IPS-15b (cell line): Measurements from ENCODE around the gene GNB3.
A peak's percentile ranks its signal among the peaks of the same experiment; 100 is the strongest.
"Not testable (repeated sequence)": the region's sequence is repeated elsewhere in the genome, so short reads cannot be mapped to it uniquely, and the experiment has no call there.

Experiments used
- H3K27me3 ChIP-seq: one replicate; pipeline ENCODE4 v1.6.1; 2013; ENCODE audit warnings: low read length; ENCODE audit not compliant: control insufficient read depth, insufficient read depth
- H3K36me3 ChIP-seq: one replicate; pipeline ENCODE4 v1.6.1; 2013; ENCODE audit warnings: low read length; ENCODE audit not compliant: control insufficient read depth, insufficient read depth
- H3K4me1 ChIP-seq: one replicate; pipeline ENCODE4 v1.6.1; 2013; ENCODE audit warnings: mild to moderate bottlenecking, low read length; ENCODE audit not compliant: control insufficient read depth, insufficient read depth
- H3K4me3 ChIP-seq: one replicate; pipeline ENCODE4 v1.5.1; 2013; ENCODE audit warnings: low read depth, low read length
- H3K9ac ChIP-seq: one replicate; pipeline ENCODE4 v1.6.1; 2013; ENCODE audit warnings: low read depth, mild to moderate bottlenecking, low read length
- H3K9me3 ChIP-seq: one replicate; pipeline ENCODE4 v1.6.1; 2013; ENCODE audit warnings: mild to moderate bottlenecking, low read length; ENCODE audit not compliant: control insufficient read depth, insufficient read depth

Gene GNB3

DNA sequence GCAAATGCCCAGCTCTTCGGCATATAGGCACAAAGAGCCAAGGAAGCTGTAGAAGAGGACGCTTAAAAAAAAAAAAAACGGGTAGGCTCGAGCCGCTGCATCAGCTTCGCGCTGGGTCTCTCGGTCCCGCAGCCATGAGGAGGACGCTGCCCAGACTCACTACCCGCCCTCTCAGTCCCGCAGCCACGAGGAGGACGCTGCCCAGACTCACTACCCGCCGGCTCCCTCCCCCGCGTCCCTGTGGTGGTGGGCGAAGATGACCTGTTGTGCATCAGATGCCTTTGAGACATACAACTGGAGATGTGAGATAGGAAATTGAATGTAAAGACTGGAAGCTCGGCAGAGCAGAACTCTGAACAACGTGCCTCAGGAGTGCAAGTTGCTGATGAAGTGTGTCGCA, 43.8 kb downstream of the GNB3 start:
- H3K4me1 ChIP-seq = peaks cover 13% of the 10 kb centered on the region
- H3K36me3 ChIP-seq = peaks cover 7% of the 10 kb centered on the region
- no peaks in the 10 kb centered on the region for H3K27me3 ChIP-seq
- no peak overlapping the region for H3K4me3 ChIP-seq
- H3K9ac ChIP-seq = no peak overlapping the region
- H3K9me3 ChIP-seq = no peaks in the 10 kb centered on the region

DNA sequence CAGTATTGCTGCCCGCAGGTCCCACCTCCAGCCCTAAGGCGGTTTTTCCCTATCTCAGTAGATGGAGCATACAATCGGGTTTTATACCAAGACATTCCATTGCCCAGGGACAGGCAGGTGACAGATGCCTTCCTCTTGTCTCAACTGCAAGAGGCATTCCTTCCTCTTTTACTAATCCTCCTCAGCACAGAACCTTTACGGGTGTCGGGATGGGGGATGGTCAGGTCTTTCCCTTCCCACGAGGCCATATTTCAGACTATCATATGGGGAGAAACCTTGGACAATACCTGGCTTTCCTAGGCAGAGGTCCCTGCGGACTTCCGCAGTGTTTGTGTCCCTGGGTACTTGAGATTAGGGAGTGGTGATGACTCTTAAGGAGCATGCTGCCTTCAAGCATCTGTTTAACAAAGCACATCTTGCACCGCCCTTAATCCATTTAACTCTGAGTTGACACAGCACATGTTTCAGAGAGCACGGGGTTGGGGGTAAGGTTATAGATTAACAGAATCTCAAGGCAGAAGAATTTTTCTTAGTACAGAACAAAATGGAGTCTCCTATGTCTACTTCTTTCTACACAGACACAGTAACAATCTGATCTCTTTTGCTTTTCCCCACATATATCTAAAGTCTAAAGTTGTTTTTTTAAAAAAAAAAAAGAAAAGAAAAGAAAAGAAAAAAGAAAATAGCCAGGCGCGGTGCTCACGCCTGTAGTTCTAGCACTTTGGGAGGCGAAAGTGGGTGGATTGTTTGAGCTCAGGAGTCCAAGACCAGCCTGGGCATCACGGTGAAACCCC, 45.7 kb downstream of the GNB3 start:
- not testable (repeated sequence) for H3K9me3 ChIP-seq, H3K4me3 ChIP-seq, H3K36me3 ChIP-seq, H3K27me3 ChIP-seq, H3K9ac ChIP-seq
- peaks cover 18% of the 10 kb centered on the region for H3K4me1 ChIP-seq

DNA sequence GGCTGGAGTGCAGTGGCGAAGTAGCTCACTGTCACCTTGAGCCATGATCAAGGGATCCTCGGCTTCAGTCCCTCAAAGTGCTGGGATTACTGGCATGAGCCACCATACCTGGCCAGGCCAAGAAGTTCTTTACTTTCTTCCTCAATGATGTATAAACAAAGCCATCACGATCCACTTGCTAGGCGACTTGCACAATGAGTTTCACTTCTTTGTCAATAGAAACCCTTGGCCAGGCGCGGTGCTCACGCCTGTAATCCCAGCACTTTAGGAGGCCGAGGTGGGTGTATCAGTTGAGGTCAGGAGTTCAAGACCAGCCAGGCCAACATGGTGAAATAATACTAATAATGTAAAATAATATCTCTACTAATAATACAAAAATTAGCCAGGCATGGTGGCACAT, 46.7 kb downstream of the GNB3 start:
- peaks cover 18% of the 10 kb centered on the region for H3K4me1 ChIP-seq

DNA sequence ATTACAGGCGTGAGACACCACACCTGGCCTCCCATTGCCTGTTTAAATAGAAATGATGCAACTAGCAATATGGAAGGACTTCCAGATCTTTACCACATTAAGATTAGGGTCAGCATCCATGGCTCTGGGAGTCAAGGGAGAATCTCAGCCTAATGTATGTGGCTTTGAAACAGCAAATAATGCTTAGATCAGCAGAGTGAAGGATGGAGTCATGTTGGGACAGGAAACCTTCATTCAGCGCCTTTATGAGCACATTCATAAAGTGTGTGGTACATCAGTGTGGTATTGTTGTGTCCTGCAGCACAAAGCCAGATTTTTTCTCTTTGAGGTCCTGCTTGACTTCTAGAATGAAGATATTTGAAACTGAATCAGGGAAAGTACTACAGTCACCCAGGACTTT, 47.6 kb downstream of the GNB3 start:
- H3K9me3 ChIP-seq = no peaks in the 10 kb centered on the region
- H3K27me3 ChIP-seq = no peaks in the 10 kb centered on the region
- H3K36me3 ChIP-seq = peaks cover 5% of the 10 kb centered on the region
- peaks cover 18% of the 10 kb centered on the region for H3K4me1 ChIP-seq
- no peak overlapping the region for H3K4me3 ChIP-seq
- no peak overlapping the region for H3K9ac ChIP-seq

More for the DNA sequence above, 46.7 kb downstream of the GNB3 start:
- H3K27me3 ChIP-seq = no peaks in the 10 kb centered on the region
- peaks cover 7% of the 10 kb centered on the region for H3K36me3 ChIP-seq
- H3K4me3 ChIP-seq = no peak overlapping the region
- H3K9me3 ChIP-seq = no peaks in the 10 kb centered on the region
- H3K9ac ChIP-seq = no peak overlapping the region

DNA sequence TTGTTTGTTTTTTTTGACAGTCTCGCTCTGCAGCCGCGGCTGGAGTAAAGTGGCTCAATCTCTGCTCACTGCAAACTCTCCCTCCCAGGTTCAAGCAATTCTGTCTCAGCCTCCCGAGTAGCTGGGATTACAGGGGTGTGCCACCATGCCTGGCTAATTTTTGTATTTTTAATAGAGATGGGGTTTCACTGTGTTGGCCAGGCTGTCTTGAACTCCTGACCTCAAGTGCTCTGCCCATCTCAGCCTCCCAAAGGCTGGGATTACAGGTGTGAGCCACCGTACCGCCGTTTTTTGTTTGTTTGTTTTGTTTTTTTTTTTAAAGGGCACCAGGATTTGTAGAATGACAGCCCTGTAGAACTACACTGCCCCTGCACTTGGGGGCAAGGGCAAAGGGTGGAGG, 48.1 kb downstream of the GNB3 start:
- H3K9ac ChIP-seq, H3K9me3 ChIP-seq, H3K4me3 ChIP-seq, H3K36me3 ChIP-seq, H3K27me3 ChIP-seq: not testable (repeated sequence)
- peaks cover 18% of the 10 kb centered on the region for H3K4me1 ChIP-seq

DNA sequence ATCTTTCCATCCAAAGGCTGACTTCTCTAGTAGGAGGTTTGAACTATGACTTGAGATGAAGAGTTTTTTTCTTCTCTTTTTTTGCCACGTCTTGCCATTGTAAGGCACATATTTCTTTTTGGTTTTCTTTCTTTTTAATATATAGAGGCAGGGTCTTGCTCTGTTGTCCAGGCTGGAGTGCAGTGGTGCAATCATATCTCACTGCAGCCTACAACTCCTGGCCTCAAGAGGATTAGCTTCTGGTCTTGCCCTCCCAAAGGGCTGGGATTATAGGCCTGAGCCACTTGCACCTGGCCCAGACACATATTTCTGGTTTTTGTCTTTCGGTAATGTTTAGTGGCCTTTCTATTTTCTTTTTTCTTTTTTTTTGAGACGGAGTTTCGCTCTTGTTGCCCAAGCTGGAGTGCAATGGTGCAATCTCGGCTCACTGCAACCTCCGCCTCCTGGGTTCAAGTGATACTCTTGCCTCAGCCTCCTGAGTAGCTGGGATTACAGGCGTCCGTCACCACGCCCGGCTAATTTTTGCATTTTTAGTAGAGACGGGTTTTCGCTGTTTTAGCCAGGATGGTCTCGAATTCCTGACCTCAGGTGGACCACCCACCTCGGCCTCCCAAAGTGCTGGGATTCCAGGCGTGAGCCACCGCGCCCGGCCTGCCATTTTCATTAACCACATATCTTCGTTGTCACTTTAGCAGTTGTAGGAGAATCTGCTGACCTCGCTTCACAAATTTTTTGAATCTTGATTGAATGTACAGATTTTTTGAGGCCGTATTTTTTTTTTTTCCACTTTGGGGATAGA, 49.2 kb downstream of the GNB3 start:
- peaks cover 18% of the 10 kb centered on the region for H3K4me1 ChIP-seq
- not testable (repeated sequence) for H3K9me3 ChIP-seq, H3K27me3 ChIP-seq, H3K36me3 ChIP-seq
- H3K4me3 ChIP-seq = peak overlapping the region; percentile 31
- H3K9ac ChIP-seq = peak overlapping the region; percentile 79

DNA sequence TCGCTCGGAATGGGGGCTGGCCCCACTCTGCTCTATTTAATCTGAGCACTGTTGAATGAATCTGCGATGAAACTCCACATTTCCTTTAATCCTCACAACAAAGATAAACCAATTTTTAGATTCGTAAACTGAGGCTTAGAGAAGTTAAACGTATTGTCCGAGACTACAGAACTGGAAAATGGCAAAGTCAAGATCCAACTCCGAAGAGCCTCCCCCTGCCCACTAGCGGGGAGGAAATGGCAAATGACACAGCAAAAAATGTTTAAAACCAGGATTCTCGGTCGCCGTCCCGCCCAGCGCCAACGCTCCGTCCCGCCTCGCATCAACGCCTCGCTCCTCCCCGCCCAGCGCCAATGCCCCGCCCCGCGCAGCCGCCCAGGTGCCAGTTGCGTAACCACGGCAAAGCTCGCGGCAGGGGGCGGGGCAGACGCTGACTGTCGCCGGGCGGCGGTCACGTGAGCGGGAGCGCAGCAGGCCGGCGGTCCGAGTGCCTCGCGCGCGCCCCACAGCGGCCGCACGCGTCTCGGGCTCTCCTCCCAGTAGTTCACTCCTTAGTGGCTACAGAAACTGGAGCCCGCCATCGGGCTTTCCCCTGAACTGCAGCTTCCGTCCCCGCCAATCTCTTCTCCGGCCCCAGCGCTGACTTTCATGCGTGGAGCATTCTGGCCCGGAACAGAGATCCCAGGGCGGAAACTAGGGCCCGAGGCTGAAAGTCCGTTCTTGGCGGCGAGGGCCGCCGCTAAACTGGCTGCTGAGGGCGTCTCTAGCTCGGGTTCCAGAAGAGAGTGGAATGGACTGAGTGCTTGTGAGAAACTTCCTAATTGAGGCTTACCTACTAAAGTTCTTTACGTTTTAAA, 50.3 kb downstream of the GNB3 start:
- peaks cover 18% of the 10 kb centered on the region for H3K4me1 ChIP-seq
- no peaks in the 10 kb centered on the region for H3K36me3 ChIP-seq
- no peaks in the 10 kb centered on the region for H3K27me3 ChIP-seq
- H3K9me3 ChIP-seq = no peaks in the 10 kb centered on the region
- H3K9ac ChIP-seq = peak overlapping the region; percentile 92
- peak overlapping the region; percentile 56 for H3K4me3 ChIP-seq

DNA sequence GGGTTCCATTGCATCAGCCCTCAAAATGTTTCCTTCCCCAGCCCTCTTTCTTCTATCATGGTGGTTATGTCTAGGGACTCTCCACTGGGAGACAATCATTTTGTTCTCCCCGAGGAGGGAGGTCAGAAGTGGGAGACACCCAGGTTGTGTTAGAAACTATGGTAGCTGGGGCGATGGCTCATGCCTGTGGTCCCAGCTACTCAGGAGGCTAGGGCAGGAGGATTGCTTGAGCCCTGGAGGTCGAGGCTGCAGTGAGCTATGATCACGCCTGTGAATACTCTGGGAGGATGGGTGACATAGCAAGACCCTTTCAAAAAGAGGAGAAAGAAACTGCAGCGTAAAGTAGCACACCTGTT, 50.9 kb downstream of the GNB3 start:
- Histone ChIP-seq H3K4me3 (peak overlapping the region; percentile 56), H3K9ac (peak overlapping the region; percentile 92), H3K36me3 (no peaks in the 10 kb centered on the region), H3K9me3 (no peaks in the 10 kb centered on the region), H3K4me1 (peaks cover 18% of the 10 kb centered on the region), H3K27me3 (no peaks in the 10 kb centered on the region)

DNA sequence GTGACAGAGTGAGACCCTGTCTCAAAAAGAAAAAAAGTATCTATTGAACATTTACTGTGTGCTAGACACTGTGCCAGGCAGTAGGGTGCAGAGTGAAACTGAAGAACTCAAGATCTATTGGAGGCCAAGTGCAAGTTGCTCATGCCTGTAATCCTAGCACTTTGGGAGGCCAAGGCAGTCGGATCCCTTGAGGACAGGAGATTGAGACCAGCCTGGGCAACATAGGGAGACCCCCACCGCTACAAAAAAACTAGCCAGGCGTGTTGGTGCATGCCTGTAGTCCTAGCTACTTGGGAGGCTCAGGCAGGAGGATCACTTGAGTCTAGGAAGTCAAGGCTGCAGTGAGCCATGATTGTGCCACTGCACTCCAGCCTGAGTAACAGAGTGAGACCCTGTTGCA, 52.0 kb downstream of the GNB3 start:
- not testable (repeated sequence) for H3K4me3 ChIP-seq, H3K9ac ChIP-seq, H3K36me3 ChIP-seq, H3K9me3 ChIP-seq, H3K27me3 ChIP-seq
- H3K4me1 ChIP-seq = peaks cover 12% of the 10 kb centered on the region

DNA sequence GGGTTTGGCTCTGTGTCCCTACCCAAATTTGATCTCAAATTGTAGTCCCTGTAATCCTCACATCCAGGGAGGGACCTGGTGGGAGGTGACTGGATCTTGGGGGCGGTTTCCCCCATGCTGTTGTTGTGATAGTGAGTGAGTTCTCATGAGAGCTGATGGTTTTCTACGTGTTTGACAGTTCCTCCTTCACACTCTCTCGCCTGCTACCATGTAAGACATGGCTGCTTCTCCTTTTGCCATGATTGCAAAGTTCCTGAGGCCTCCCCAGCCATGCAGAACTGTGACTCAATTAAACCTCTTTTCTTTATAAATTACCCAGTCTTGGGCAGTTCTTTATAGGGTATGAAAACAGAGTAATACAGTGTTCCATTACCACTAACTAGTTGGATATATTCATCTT, 53.6 kb downstream of the GNB3 start:
- H3K4me1 ChIP-seq = peaks cover 5% of the 10 kb centered on the region

More for the DNA sequence above, 53.6 kb downstream of the GNB3 start:
- Histone ChIP-seq H3K9me3 (no peaks in the 10 kb centered on the region), H3K27me3 (no peaks in the 10 kb centered on the region), H3K9ac (no peak overlapping the region), H3K4me3 (no peak overlapping the region), H3K36me3 (peaks cover 2% of the 10 kb centered on the region)
